KOPT-K1 (cell line): ENCODE data around the gene FLOT2.
"Not testable (repeated sequence)": the region's sequence is repeated elsewhere in the genome, so short reads cannot be mapped to it uniquely, and the experiment has no call there.

Source experiments
- H3K27ac ChIP-seq: fragments of 200-600 bp; sonication (generic); 2 replicates; pipeline ENCODE4 v1.5.1; 2016; ENCODE audit warnings: antibody characterized with exemption, mild to moderate bottlenecking, low read depth, low read length; ENCODE audit not compliant: poor library complexity, severe bottlenecking
- H3K36me3 ChIP-seq: fragments of 200-600 bp; sonication (generic); 2 replicates; pipeline ENCODE4 v1.5.1; 2017; ENCODE audit warnings: antibody characterized with exemption, mild to moderate bottlenecking, low read length, moderate library complexity; ENCODE audit not compliant: insufficient read depth
- H3K9me3 ChIP-seq: fragments of 200-600 bp; sonication (generic); 2 replicates; pipeline ENCODE4 v1.5.1; 2017; ENCODE audit warnings: antibody characterized with exemption, low read length, mild to moderate bottlenecking; ENCODE audit not compliant: insufficient read depth, poor library complexity, severe bottlenecking

Gene FLOT2

DNA sequence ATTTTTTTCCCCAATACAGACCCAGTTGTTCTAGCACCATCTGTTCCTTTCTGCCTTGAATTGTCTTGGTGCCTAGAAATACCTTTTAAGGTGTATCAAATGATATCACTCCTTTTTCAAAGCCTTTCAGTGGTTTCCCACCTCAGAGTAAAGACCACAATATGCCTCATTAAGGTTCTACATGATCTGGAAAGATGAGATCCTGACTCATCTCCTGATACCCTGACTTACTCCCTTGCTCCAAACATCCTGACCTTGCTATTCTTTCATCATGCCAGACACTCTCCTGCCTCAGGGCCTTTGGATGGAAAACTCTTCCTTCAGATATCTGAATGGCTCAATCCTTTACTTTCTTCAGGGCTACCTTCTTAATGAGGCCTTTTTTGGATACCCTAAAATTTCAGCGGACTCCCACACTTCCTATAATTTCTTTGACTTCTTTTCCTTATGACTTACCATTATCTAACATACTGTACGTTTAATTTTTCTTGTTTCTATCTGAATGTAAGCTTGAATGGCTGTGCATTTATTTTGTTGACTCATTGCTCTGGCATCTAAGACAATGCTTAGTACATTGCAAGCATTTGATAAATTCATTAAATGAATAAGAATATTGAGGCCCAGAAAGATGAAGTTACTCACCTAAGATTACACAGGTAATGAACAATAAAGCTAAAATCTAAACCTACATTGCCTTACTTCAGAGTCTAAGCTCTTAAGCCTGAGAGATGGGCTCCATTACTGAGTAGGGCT, 19.2 kb downstream of the FLOT2 start:
- H3K9me3 ChIP-seq = no peaks in the 10 kb centered on the region
- no peak overlapping the region for H3K27ac ChIP-seq

GRCh38 chr17:28877150-28877711, 20.3 kb downstream of the FLOT2 start:
- H3K9me3 ChIP-seq, H3K27ac ChIP-seq: not testable (repeated sequence)
- H3K36me3 ChIP-seq = peaks cover 26% of the 10 kb centered on the region; the same call in 1 of the 2 replicates

More for the DNA sequence above, 19.2 kb downstream of the FLOT2 start:
- peaks cover 34% of the 10 kb centered on the region; the same call in 1 of the 2 replicates for H3K36me3 ChIP-seq

DNA sequence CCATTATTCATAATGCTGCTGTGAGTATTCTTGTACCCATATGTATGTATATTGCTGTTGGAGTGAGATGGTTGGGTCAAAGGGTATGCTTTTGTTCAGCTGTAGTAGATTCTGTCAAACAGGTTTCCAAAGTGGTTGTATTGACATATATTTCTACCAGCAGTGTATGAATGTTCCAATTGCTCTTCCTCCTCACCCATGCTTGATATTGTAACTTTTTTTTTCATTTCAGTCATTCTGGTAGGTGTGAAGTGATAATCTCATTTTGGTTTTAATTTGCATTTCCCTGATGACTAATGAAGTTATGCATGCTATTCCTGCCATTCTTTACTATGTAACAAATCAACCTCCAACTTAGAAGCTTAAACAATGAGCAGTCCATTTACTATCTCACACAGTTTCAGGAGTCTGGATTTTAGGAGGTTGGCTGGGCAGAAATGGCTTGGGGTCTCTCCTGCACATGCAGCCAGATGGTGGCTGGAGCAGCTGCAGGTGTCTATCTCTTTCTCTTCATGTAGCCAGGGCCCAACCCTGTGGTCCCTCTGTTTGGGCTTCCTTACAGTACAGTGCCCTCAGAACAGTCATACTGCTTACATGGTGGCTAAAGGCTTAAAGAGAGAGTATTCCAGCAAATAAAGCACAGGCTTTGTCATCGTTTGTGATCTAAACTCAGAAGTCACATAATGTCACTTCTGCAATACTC, 21.5 kb downstream of the FLOT2 start:
- no peak overlapping the region for H3K27ac ChIP-seq
- H3K9me3 ChIP-seq = no peaks in the 10 kb centered on the region
- peaks cover 17% of the 10 kb centered on the region; the same call in 1 of the 2 replicates for H3K36me3 ChIP-seq

DNA sequence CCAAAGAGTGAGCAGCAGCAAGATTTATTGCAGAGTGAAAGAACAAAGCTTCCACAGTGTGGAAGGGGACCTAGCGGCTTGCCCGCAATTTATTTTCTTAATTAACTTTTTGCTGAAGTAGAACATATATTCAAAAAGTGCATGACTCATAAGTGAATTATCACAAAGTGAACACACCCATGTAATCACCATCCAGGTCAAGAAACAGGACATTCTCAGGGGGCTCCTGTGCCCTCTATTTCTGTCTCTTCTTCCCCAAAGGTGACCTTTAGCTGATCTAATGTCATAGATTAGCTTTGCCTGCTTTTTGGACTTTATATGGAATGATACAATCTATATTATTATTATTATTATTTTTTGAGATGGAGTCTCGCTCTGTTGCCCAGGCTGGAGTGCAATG, 22.8 kb downstream of the FLOT2 start:
- H3K27ac ChIP-seq = no peak overlapping the region

DNA sequence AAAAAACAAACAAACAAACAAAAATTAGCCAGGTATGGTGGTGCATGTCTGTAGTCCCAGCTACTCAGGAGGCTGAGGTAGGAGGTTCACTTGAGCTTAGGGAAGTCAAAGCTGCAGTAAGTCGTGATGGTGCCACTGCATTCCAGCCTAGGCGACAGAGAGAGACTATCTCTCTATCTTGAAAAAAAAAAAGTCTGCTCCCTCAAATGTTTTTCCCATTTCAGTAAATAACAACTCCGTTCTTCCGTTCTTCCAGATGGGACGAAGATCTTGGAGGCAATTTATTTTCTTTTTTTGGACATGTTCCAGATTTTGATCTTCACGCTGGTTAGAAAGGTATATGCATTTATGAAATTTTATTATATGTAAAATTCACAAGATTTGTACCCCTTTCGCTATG, 23.7 kb downstream of the FLOT2 start:
- Histone ChIP-seq H3K9me3 (no peaks in the 10 kb centered on the region), H3K36me3 (no peaks in the 10 kb centered on the region), H3K27ac (no peak overlapping the region)

More for the DNA sequence above, 22.8 kb downstream of the FLOT2 start:
- peaks cover 4% of the 10 kb centered on the region; the same call in 1 of the 2 replicates for H3K36me3 ChIP-seq
- no peaks in the 10 kb centered on the region for H3K9me3 ChIP-seq

DNA sequence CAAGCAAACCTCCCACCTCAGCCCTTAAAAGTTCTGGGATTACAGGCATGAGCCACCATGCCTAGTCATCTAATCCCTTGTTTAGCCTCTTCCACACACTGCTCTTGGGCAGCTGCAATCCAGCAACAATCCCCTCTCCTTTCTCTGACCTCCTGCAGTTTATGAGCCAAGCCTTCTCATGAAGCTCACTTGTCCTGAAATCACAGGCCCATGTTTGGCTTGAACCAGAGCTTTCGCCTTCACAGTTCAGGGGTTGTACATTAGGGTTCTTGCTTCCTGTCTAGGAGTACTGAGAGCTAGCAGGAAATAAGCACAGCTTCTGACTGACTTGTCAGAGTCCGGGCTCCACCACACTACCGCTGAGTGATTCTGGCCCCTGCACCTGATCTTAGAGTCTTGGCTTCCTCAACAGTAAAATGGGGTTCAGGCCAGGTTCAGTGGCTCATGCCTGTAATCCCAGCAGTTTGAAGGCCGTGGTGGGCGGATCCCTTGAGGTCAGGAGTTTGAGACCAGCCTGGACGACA, 26.4 kb downstream of the FLOT2 start:
- Histone ChIP-seq H3K36me3 (no peaks in the 10 kb centered on the region), H3K9me3 (no peaks in the 10 kb centered on the region), H3K27ac (peak overlapping the region; percentile 53)

DNA sequence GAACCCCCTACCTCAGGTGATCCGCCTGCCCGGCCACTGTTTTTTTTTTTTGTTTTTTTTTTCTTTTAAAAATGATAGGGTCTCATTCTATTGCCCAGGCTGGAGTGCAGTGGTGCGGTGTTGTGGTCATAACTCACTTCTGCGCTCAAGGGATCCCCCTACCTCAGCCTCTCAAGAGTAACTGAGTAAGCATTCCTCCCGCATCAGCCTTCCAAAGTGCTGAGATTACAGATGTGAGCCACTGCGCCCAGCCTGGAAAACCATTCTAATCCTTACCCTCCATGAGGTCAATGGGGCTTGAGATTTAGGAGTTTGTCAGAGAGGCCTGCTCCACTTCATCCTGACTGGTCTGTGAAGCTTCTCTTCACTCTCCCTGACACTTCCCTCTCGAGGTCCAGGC, 30.3 kb downstream of the FLOT2 start:
- H3K9me3 ChIP-seq = no peaks in the 10 kb centered on the region
- no peak overlapping the region for H3K27ac ChIP-seq
- H3K36me3 ChIP-seq = no peaks in the 10 kb centered on the region

- peaks cover 6% of the 10 kb centered on the region; the same call in 1 of the 2 replicates for H3K36me3 ChIP-seq
- no peaks in the 10 kb centered on the region for H3K9me3 ChIP-seq
- H3K27ac ChIP-seq = no peak overlapping the region
These were observed 31.4 kb downstream of the FLOT2 start for GRCh38 chr17:28865946-28866752.

GRCh38 chr17:28864991-28865849, 32.3 kb downstream of the FLOT2 start:
- Histone ChIP-seq H3K27ac (no peak overlapping the region), H3K36me3 (peaks cover 14% of the 10 kb centered on the region), H3K9me3 (no peaks in the 10 kb centered on the region)

DNA sequence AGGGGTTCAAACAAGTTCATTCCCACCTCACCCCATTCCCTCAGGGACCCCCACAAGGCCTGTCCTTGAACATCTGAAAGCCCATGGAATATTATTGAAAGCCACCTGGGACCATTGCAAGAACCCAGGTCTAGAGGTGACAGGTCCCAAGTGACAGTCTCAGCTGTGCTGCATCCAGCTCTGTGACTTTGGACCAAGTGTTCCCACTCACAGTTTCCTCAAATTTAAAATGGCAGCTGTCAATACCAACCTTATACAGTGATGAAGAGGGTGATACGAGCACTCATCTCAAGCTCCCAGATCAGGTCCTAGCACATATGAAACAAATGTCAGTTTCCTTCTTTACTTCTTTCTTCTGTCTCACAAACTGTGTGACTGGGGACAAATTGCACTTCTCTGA, 33.6 kb downstream of the FLOT2 start:
- no peaks in the 10 kb centered on the region for H3K9me3 ChIP-seq
- no peak overlapping the region for H3K27ac ChIP-seq
- peaks cover 25% of the 10 kb centered on the region for H3K36me3 ChIP-seq

GRCh38 chr17:28862561-28862960, 35.0 kb downstream of the FLOT2 start:
- peaks cover 39% of the 10 kb centered on the region for H3K36me3 ChIP-seq

GRCh38 chr17:28861393-28862203, 35.9 kb downstream of the FLOT2 start:
- peaks cover 48% of the 10 kb centered on the region for H3K36me3 ChIP-seq
- H3K27ac ChIP-seq = no peak overlapping the region
- H3K9me3 ChIP-seq = no peaks in the 10 kb centered on the region

More at GRCh38 chr17:28862561-28862960, 35.0 kb downstream of the FLOT2 start:
- H3K27ac ChIP-seq = no peak overlapping the region
- H3K9me3 ChIP-seq = no peaks in the 10 kb centered on the region

- Histone ChIP-seq H3K27ac (no peak overlapping the region), H3K36me3 (peaks cover 54% of the 10 kb centered on the region), H3K9me3 (no peaks in the 10 kb centered on the region)
These were observed 37.1 kb downstream of the FLOT2 start for GRCh38 chr17:28860363-28860808.
